ENCODE data around the gene CTBS.
"Not testable (repeated sequence)": the region's sequence is repeated elsewhere in the genome, so short reads cannot be mapped to it uniquely, and the experiment has no call there.

CTBS gene

GRCh38 chr1:84583648-84584047, 9.4 kb upstream of the CTBS start:
- DNase-seq = no peak

GRCh38 chr1:84582802-84583587, 8.8 kb upstream of the CTBS start:
- no peak for DNase-seq

GRCh38 chr1:84581648-84582047, 7.4 kb upstream of the CTBS start:
- DNase-seq = no peak

- no peak for DNase-seq
These were observed 696 bp upstream of the CTBS start for GRCh38 chr1:84574936-84575335.

- DNase-seq = no peak
These were observed 716 bp downstream of the CTBS start for GRCh38 chr1:84573481-84573966.

GRCh38 chr1:84571150-84571535, 3.1 kb downstream of the CTBS start:
- DNase-seq = no peak

GRCh38 chr1:84570436-84571149, 3.6 kb downstream of the CTBS start:
- DNase-seq = no peak

GRCh38 chr1:84569216-84569615, 5.0 kb downstream of the CTBS start:
- no peak for DNase-seq

GRCh38 chr1:84550826-84551225, 23.4 kb downstream of the CTBS start:
- no peak for DNase-seq

GRCh38 chr1:84541679-84542078, 32.6 kb downstream of the CTBS start:
- no peak for DNase-seq

GRCh38 chr1:84540759-84541158, 33.5 kb downstream of the CTBS start:
- DNase-seq = no peak

GRCh38 chr1:84539972-84540371, 34.3 kb downstream of the CTBS start:
- DNase-seq = no peak

GRCh38 chr1:84538599-84538998, 35.6 kb downstream of the CTBS start:
- DNase-seq = no peak

GRCh38 chr1:84525779-84526178, 48.5 kb downstream of the CTBS start:
- no peak for DNase-seq

GRCh38 chr1:84524590-84524989, 49.6 kb downstream of the CTBS start:
- DNase-seq = no peak

GRCh38 chr1:84510668-84511067, 63.6 kb downstream of the CTBS start:
- DNase-seq = no peak

- no peak for DNase-seq
These were observed 64.1 kb downstream of the CTBS start for GRCh38 chr1:84510165-84510564.

- no peak for DNase-seq
These were observed 65.2 kb downstream of the CTBS start for GRCh38 chr1:84509029-84509428.

- DNase-seq = no peak
These were observed 65.7 kb downstream of the CTBS start for GRCh38 chr1:84508510-84508909.

- not testable (repeated sequence) for DNase-seq
These were observed 66.4 kb downstream of the CTBS start for GRCh38 chr1:84507887-84508286.

GRCh38 chr1:84506729-84507453, 67.3 kb downstream of the CTBS start:
- no peak for DNase-seq

GRCh38 chr1:84506002-84506728, 68.1 kb downstream of the CTBS start, which contains the start of the genes GNG5 and SPATA1:
Gene GNG5, minus strand, starts transcription at chr1:84506581. Its CDS starts 490 bp downstream, at chr1:84506091.
Gene SPATA1, plus strand, starts transcription at chr1:84506386. Its CDS starts 9,974 bp downstream, at chr1:84516360.
- peak; percentile 75 for DNase-seq

Measured in NCI-H1436 treated with DMSO at 0.1 percent for 48 hours (cell line).